ENCODE measurements around the gene RAD9A.
"Not testable (repeated sequence)": the region's sequence is repeated elsewhere in the genome, so short reads cannot be mapped to it uniquely, and the experiment has no call there.

Gene RAD9A

DNA sequence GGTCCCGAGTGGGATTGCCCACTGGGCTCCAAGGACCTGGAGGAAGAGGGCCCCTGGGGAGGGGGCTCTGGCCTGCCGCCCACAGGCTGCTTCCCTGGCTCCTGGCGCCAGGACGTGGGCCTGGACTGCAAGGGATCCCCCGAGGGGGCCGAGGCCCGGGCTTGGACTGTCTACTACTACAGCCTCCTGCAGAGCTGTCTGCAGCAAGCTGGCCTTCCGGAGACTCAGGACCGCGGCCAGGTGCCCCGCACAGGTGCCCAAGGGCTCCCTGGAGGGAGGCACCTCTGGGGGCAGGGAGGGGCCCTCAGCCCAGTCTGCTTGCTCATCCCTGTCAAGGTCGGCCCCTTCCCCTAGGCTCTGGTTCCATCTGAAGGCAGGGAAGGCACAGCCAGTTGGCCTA lies 25.6 kb downstream of the RAD9A start:
- Mint-ChIP-seq H3K27ac (peak overlapping the region; percentile 58 to 87), H3K4me3 (peak overlapping the region; percentile 80 to 82), H3K9me3 (no peaks in the 10 kb centered on the region), H3K36me3 (ENCODE audit: insufficient read depth) (peaks cover 18% of the 10 kb centered on the region), H3K27me3 (no peaks in the 10 kb centered on the region), H3K4me1 (ENCODE audit: low read depth in 2 of 2) (peaks cover 56 to 63% of the 10 kb centered on the region in 2 donors)
- DNase-seq (no peak), ATAC-seq (replicated peaks) (no peak)

DNA sequence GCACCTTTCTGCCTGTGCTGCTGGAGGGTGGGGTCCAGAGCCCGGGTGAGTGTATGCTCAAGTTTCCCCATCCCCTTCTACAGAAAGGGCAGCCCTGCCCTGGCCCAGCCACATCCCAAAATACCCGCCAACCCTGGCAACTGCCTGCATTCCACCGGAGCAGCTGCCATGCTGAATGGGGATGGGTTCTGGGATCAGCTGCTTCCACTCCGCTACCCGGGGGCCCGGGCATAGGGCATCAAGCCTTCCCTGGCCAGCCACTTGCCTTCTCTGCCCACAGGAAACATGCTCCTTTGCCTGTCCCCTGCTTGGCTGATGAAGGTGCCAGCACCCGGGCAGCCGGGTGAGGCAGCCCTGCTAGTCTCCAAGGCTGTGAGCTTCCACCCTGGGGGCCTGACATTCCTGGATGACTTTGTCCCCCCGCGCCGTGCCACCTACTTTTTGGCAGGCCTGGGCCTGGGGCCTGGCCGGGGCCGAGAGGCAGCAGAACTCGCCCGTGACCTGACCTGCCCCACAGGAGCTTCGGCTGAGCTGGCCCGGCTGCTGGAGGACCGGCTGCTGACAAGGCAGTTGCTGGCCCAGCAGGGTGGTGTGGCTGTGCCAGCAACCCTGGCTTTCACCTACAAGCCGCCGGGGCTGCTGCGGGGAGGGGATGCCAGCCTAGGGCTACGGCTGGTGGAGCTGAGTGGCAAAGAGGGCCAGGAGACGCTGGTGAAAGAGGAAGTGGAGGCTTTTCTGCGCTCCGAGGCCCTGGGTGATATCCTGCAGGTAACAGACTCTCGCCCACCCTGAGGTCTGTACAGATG lies 26.9 kb downstream of the RAD9A start:
- peak; percentile 16 for ATAC-seq (replicated peaks)
- Mint-ChIP-seq H3K4me1 (ENCODE audit: low read depth in 2 of 2) (peaks cover 51 to 55% of the 10 kb centered on the region in 2 donors), H3K9me3 (no peaks in the 10 kb centered on the region), H3K36me3 (ENCODE audit: insufficient read depth) (peaks cover 21% of the 10 kb centered on the region), H3K27ac (peak overlapping the region; percentile 79 to 87), H3K4me3 (peak overlapping the region; percentile 72 to 82), H3K27me3 (no peaks in the 10 kb centered on the region)
- DNase-seq: peak in 1 of 3 experiments; percentile 56

DNA sequence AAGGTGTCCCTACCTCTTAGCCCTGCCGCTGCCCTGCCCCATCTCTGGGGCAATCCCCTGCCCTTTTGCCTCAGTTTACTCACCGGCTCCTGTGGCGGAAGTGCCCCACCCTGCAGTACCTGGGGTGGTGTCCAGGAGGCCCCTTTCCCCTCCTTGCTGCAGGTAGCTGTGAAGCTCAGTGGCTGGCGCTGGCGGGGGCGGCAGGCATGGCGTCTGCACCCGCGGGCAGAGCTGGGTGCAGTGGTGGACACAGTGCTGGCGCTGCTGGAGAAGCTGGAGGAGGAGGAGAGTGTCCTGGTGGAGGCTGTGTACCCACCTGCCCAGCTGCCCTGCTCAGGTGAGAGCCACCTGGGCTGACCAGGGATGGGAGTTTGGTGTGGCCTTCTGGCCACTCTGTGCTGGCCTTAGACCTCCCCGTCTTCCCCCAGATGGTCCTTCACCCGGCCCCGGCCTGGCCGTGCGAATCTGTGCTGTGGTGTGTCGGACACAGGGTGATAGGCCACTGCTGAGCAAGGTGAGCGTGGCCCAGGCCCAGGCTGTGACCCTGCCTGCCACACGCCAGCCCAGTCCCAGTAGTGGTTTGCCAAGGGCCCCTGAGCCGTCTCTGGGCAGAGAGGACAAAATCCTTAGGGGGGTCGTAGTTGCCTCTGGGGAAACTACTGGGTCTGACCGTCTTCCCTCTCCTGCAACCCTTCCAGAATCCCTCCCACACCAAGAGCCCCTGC lies 27.7 kb downstream of the RAD9A start:
- ATAC-seq (replicated peaks) (no peak), DNase-seq (no peak)
- Mint-ChIP-seq H3K4me1 (ENCODE audit: low read depth in 2 of 2) (peaks cover 46 to 54% of the 10 kb centered on the region in 2 donors), H3K27ac (peak overlapping the region; percentile 79 to 89), H3K9me3 (no peaks in the 10 kb centered on the region), H3K4me3 (peak overlapping the region; percentile 72 to 82), H3K27me3 (no peaks in the 10 kb centered on the region), H3K36me3 (ENCODE audit: insufficient read depth) (peaks cover 21% of the 10 kb centered on the region)

DNA sequence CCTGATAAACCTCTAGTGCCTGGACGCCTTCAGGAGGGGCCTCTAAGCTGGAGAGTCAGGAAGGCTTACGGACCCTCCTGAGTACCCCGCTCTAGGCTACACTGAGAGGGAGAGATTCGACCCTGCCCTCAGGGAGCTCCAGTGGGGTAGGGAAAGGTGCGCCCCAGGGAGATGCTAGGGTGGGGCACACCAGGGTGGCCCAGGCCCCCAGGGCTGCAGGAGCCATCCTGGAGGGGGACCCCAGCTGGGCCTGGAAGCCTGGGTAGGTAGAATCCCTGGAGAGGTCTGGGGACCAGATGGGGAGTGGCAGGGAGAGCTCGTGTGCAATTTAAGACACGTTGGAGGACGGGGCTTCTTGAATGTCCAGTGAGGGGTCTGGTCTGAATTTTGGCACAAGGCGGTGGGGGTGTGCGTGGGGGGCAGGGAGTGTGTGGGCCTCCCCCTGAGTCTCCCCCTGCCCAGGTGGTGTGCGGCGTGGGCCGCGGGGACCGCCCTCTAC lies 28.4 kb downstream of the RAD9A start:
- Mint-ChIP-seq H3K4me3 (peak overlapping the region; percentile 72 to 82), H3K36me3 (ENCODE audit: insufficient read depth) (peaks cover 17% of the 10 kb centered on the region), H3K9me3 (no peaks in the 10 kb centered on the region), H3K4me1 (ENCODE audit: low read depth in 2 of 2) (peaks cover 45 to 53% of the 10 kb centered on the region in 2 donors), H3K27ac (peak overlapping the region; percentile 79 to 89), H3K27me3 (no peaks in the 10 kb centered on the region)
- DNase-seq (no peak), ATAC-seq (replicated peaks) (no peak)

GRCh38 chr11:67420646-67421429 lies 29.1 kb downstream of the RAD9A start:
- Mint-ChIP-seq H3K27ac (peak overlapping the region; percentile 79 to 89), H3K9me3 (no peaks in the 10 kb centered on the region), H3K4me3 (peak overlapping the region; percentile 72 to 82), H3K27me3 (no peaks in the 10 kb centered on the region), H3K36me3 (ENCODE audit: insufficient read depth) (peaks cover 16% of the 10 kb centered on the region), H3K4me1 (ENCODE audit: low read depth in 2 of 2) (peaks cover 44 to 52% of the 10 kb centered on the region in 2 donors)
- peak; percentile 82 for ATAC-seq (replicated peaks)
- DNase-seq: peak; percentile 96 to 99 (median 98)

DNA sequence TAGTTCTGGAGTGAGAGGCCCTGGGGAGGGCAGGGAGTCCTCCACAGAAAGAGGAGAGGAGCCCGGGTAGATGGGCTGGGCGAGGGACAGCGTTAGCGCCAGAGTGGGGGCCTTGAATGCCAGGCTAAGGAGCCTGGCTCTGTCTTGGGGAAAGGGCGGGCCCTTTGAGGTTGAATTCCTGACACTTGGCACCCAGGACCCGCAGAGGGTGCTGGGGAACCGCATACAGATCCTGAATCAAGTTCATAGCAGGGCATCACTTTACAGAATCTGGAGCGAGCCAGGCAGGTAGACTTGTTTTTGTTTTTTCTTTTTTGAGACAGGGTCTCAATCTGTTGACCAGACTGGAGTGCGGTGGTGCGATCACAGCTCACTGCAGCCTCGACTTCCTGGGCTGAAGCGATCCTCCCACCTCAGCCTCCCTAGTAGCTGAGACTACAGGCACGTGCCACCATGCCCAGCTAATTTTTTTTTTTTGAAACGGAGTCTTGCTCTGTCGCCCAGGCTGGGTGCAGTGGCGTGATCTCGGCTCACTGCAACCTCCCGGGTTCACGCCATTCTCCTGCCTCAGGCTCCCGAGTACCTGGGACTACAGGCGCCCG lies 29.7 kb downstream of the RAD9A start:
- Mint-ChIP-seq H3K27me3 (no peaks in the 10 kb centered on the region), H3K36me3 (ENCODE audit: insufficient read depth) (peaks cover 14% of the 10 kb centered on the region), H3K4me3 (peak overlapping the region; percentile 62 to 72), H3K27ac (peak overlapping the region; percentile 29 to 65), H3K4me1 (ENCODE audit: low read depth in 2 of 2) (peaks cover 40 to 45% of the 10 kb centered on the region in 2 donors), H3K9me3 (no peaks in the 10 kb centered on the region)
- no peak for ATAC-seq (replicated peaks)
- no peak for DNase-seq

DNA sequence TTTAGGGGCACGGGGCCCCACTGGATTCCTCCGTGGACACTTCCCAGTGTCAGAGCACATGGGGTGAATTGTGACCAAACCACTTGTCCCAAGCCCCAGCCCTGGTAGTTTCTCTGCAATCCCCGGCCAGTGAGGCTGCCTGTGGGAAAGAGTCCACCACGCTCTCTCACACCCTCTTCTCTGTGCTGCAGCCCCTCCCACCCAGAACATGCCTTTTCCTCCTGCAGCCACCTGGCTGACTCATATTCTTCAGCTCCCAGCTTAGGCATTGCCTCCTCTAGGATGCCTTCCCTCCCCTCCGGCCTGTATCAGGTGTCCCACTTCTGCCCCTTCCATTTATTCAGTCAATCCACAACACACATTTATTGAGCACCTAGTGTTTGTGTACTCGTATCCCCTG lies 31.1 kb downstream of the RAD9A start:
- H3K27me3 Mint-ChIP-seq: no peaks in the 10 kb centered on the region
- ATAC-seq (replicated peaks): no peak
- H3K4me3 Mint-ChIP-seq: peak overlapping the region; percentile 35 to 45
- H3K36me3 Mint-ChIP-seq (ENCODE audit: insufficient read depth): peaks cover 22% of the 10 kb centered on the region
- H3K9me3 Mint-ChIP-seq: no peaks in the 10 kb centered on the region
- peaks cover 36 to 38% of the 10 kb centered on the region in 2 donors for H3K4me1 Mint-ChIP-seq (ENCODE audit: low read depth in 2 of 2)
- H3K27ac Mint-ChIP-seq: no peak overlapping the region
- DNase-seq: no peak

- Mint-ChIP-seq H3K4me3 (no peak overlapping the region), H3K36me3 (ENCODE audit: insufficient read depth) (peaks cover 28% of the 10 kb centered on the region), H3K4me1 (ENCODE audit: low read depth in 2 of 2) (peaks cover 36 to 37% of the 10 kb centered on the region in 2 donors), H3K27me3 (no peaks in the 10 kb centered on the region), H3K27ac (no peak overlapping the region), H3K9me3 (no peaks in the 10 kb centered on the region)
- no peak for ATAC-seq (replicated peaks)
- DNase-seq: no peak
Measured at GRCh38 chr11:67423466-67423865, 31.7 kb downstream of the RAD9A start.

DNA sequence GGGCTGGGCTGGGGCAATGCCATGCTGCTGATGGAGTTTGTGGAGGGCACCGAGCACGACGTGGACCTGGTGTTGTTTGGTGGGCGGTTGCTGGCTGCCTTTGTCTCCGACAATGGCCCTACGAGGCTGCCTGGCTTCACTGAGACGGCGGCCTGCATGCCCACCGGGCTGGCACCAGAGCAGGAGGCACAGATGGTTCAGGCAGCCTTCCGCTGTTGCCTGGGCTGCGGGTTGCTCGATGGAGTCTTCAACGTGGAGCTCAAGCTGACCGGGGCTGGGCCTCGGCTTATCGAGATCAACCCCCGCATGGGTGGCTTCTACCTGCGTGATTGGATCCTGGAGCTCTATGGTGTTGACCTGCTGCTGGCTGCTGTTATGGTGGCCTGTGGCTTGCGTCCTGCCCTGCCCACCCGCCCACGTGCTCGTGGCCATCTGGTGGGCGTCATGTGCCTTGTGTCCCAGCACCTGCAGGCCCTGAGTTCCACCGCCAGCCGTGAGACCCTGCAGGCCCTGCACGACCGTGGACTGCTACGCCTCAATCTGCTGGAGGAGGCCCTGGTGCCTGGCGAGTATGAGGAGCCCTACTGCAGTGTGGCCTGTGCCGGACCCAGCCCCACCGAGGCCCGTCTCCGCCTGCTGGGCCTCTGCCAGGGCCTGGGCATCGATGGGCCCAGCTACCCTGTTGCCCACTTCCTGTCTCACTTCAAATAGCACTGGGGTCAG lies 32.3 kb downstream of the RAD9A start:
- no peak for DNase-seq
- no peaks in the 10 kb centered on the region for H3K27me3 Mint-ChIP-seq
- ATAC-seq (replicated peaks): no peak
- H3K4me3 Mint-ChIP-seq: no peak overlapping the region
- no peaks in the 10 kb centered on the region for H3K9me3 Mint-ChIP-seq
- H3K27ac Mint-ChIP-seq: no peak overlapping the region
- peaks cover 33% of the 10 kb centered on the region for H3K36me3 Mint-ChIP-seq (ENCODE audit: insufficient read depth)
- peaks cover 34 to 40% of the 10 kb centered on the region in 2 donors for H3K4me1 Mint-ChIP-seq (ENCODE audit: low read depth in 2 of 2)

DNA sequence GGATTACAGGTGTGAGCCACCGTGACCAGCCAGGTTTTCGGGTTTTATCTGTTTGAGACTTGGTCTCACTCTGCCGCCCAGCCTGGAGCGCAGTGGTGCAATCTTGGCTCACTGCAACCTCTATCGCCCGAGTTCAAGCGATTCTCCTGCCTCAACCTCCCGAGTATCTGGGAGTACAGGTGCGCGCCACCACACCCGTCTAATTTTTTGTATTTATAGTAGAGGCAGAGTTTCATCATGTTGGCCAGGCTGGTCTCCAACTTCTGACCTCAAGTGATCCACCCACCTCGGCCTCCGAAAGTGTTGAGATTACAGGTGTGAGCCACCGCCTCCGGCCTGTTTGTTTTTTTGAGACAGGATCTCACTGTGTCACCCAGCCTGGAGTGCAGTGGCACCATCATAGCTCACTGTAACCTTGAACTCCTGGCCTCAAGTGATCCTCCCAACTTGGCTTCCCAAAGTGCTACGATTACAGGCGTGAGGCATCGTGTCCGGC lies 35.6 kb downstream of the RAD9A start:
- DNase-seq; ATAC-seq (replicated peaks): not testable (repeated sequence)

DNA sequence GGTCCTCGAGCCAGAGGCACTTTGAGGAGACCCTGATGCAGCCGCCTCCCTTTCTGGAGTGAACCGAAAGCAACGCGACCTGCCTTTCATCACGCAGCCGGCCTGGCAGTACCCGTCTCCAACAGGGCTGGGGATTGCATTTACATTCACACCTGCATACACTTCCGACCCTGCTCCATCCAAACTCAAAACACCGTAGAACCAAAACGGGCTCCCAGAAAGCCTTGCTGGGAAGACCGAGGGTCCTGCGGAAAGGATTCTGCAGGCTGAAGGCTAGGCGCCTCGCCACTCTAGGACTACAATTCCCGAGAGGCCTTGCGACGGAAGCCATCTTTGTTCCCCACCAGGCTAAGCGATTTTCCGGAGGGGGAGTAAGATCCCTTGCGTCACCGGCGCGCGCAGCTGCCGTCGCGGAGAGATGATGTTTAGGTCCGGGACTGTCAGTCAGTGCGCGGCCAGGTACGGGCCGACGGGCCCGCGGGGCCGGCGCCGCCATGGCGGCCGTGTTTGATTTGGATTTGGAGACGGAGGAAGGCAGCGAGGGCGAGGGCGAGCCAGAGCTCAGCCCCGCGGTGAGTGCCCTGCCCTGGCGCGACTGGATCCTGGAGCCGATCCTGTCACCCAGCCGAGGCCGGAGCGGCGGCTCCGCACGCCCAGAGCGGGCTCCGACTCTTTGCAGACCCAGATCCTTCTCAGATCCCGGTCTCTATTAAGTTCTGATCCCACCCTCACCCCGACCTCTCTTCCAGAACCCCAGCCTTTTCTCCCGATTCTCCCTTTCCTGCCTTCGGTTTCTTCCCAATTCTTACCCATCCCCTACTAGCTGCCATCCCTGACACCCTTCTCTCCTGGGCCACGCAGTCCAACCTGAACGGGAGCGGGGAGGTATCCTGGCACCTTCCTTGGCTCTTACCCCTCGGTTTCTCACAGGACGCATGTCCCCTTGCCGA lies 36.5 kb downstream of the RAD9A start, which contains the start of gene RPS6KB2:
RPS6KB2 (plus strand) TSS at position 443 of the 950 bp plus-strand sequence; CDS start at position 495, 52 bp downstream.
- H3K27ac Mint-ChIP-seq: peak within 1 kb of the TSS; percentile 96 to 97
- H3K27me3 Mint-ChIP-seq: no peaks in the 10 kb centered on the region
- H3K9me3 Mint-ChIP-seq: no peaks in the 10 kb centered on the region
- peaks cover 38% of the 10 kb centered on the region for H3K36me3 Mint-ChIP-seq (ENCODE audit: insufficient read depth)
- H3K4me3 Mint-ChIP-seq: peak within 1 kb of the TSS; percentile 93 to 94
- H3K4me1 Mint-ChIP-seq (ENCODE audit: low read depth in 2 of 2): peaks cover 34 to 39% of the 10 kb centered on the region in 2 donors
- ATAC-seq (replicated peaks): peak; percentile 92
- DNase-seq: peak; percentile 99 to 100 (median 99)

More for the DNA sequence above, 35.6 kb downstream of the RAD9A start:
- H3K27ac Mint-ChIP-seq: peak overlapping the region; percentile 96 to 97
- not testable (repeated sequence) for H3K27me3 Mint-ChIP-seq, H3K9me3 Mint-ChIP-seq
- peaks cover 37% of the 10 kb centered on the region for H3K36me3 Mint-ChIP-seq (ENCODE audit: insufficient read depth)
- H3K4me1 Mint-ChIP-seq (ENCODE audit: low read depth in 2 of 2): peaks cover 30 to 37% of the 10 kb centered on the region in 2 donors
- H3K4me3 Mint-ChIP-seq: peak overlapping the region; percentile 93 to 94

Data from effector memory CD8-positive, alpha-beta T cell (primary cell).